GM19468 (cell line): Measurements from ENCODE around the gene CDCA8.

ENCODE experiments used
- ATAC-seq: cut with Tn5 transposase; IDR thresholded peaks from one replicate; pipeline ENCODE4 v1.9.1; 2021; ENCODE audit warnings: mild to moderate bottlenecking, moderate library complexity, moderate number of reproducible peaks; ENCODE audit not compliant: unreplicated experiment; ENCODE audit errors: extremely low read depth

CDCA8 gene

GRCh38 chr1:37692078-37692833, at the start of gene CDCA8:
TSS of gene CDCA8 (plus strand) at chr1:37692516. CDS start at chr1:37692691, 175 bp downstream.
- ATAC-seq = peak; percentile 82

- ATAC-seq = no peak
Measured at GRCh38 chr1:37647281-37647680, 45.0 kb upstream of the CDCA8 start.

- ATAC-seq = no peak
Measured at GRCh38 chr1:37650173-37650572, 42.1 kb upstream of the CDCA8 start.

- ATAC-seq = no peak
Measured at GRCh38 chr1:37650721-37651120, 41.6 kb upstream of the CDCA8 start.

GRCh38 chr1:37651803-37652202, 40.5 kb upstream of the CDCA8 start:
- ATAC-seq = no peak

- ATAC-seq = no peak
Measured at GRCh38 chr1:37652976-37653375, 39.3 kb upstream of the CDCA8 start.

- no peak for ATAC-seq
Measured at GRCh38 chr1:37653906-37654305, 38.4 kb upstream of the CDCA8 start.

- no peak for ATAC-seq
Measured at GRCh38 chr1:37655274-37655673, 37.0 kb upstream of the CDCA8 start.

- no peak for ATAC-seq
Measured at GRCh38 chr1:37656026-37656425, 36.3 kb upstream of the CDCA8 start.

- no peak for ATAC-seq
Measured at GRCh38 chr1:37656881-37657280, 35.4 kb upstream of the CDCA8 start.

GRCh38 chr1:37657620-37658412, 34.5 kb upstream of the CDCA8 start:
- ATAC-seq = no peak

GRCh38 chr1:37658486-37658885, 33.8 kb upstream of the CDCA8 start:
- no peak for ATAC-seq

GRCh38 chr1:37660664-37661063, 31.7 kb upstream of the CDCA8 start:
- no peak for ATAC-seq

- ATAC-seq = no peak
Measured at GRCh38 chr1:37661401-37661800, 30.9 kb upstream of the CDCA8 start.

GRCh38 chr1:37662031-37662755, 30.1 kb upstream of the CDCA8 start:
- ATAC-seq = no peak

- ATAC-seq = no peak
Measured at GRCh38 chr1:37663426-37664000, 28.8 kb upstream of the CDCA8 start.

GRCh38 chr1:37666241-37666867, 26.0 kb upstream of the CDCA8 start:
- ATAC-seq = no peak

GRCh38 chr1:37667023-37667671, 25.2 kb upstream of the CDCA8 start:
- no peak for ATAC-seq

GRCh38 chr1:37670133-37670532, 22.2 kb upstream of the CDCA8 start:
- ATAC-seq = no peak

- ATAC-seq = no peak
Measured at GRCh38 chr1:37671261-37671660, 21.1 kb upstream of the CDCA8 start.
